ENCODE results near the gene CABLES2. TPM values are rescaled to one million over a fixed set of nuclear protein-coding genes. Genes with fewer than 3 reads are reported as not detected.

CABLES2 gene
- total and polyA plus RNA-seq, 8 donors, result 1.4 to 2.9 (median 1.9) TPM

DNA sequence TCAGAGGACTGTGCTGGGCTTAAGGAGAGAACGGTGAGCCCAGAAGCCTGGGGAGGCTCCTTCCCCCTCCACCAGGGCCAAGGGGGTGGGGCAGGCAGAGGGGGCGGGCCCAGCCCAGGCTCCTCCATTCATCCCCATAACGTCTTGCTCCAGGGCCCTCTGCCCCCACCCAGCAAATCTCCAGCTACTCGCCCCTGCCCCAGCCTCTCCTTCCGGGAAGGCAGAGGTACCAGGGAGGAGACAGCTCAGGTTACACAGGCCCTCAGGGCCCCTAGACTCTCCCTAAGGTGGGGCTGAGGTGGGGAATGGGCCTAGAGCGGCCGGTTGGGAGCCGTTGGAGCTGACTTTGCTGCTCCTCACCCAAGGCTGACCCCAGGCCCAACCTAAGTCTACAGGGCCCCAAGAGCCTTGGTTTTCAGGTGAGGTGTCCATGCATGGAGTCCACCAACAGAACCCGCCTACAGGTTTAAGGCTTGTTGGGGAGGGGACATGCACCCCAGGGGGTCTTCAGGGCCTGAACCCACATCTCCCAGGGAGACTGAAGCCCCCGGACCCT is 41.2 kb downstream of the CABLES2 start:
- Histone ChIP-seq H3K9me3 (no peaks in the 10 kb centered on the region), H3K4me3 (peak overlapping the region; percentile 63 to 94 (median 88)), H3K36me3 (no peaks in the 10 kb centered on the region), H3K27ac (peak overlapping the region; percentile 51 to 64 (median 63)), H3K27me3 (no peaks in the 10 kb centered on the region), H3K4me1 (peaks cover 21 to 29% (median 25%) of the 10 kb centered on the region in 3 donors)
- intact Hi-C loops (cut with DNase I), result no loop called here
- WGBS, 2 donors, result 15 to 19% methylated on average over 10 of the region's 10 CpGs
- no peak for FAIRE-seq
- TF ChIP-seq, protein P1, sequence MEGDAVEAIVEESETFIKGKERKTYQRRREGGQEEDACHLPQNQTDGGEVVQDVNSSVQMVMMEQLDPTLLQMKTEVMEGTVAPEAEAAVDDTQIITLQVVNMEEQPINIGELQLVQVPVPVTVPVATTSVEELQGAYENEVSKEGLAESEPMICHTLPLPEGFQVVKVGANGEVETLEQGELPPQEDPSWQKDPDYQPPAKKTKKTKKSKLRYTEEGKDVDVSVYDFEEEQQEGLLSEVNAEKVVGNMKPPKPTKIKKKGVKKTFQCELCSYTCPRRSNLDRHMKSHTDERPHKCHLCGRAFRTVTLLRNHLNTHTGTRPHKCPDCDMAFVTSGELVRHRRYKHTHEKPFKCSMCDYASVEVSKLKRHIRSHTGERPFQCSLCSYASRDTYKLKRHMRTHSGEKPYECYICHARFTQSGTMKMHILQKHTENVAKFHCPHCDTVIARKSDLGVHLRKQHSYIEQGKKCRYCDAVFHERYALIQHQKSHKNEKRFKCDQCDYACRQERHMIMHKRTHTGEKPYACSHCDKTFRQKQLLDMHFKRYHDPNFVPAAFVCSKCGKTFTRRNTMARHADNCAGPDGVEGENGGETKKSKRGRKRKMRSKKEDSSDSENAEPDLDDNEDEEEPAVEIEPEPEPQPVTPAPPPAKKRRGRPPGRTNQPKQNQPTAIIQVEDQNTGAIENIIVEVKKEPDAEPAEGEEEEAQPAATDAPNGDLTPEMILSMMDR (IDR thresholded peaks at IDR 0.05), result no peak
- peak; percentile 5 to 17 (median 12) for ATAC-seq
- DNase-seq, result peak in 5 of 6 donors; percentile 45 to 73 (median 56)

DNA sequence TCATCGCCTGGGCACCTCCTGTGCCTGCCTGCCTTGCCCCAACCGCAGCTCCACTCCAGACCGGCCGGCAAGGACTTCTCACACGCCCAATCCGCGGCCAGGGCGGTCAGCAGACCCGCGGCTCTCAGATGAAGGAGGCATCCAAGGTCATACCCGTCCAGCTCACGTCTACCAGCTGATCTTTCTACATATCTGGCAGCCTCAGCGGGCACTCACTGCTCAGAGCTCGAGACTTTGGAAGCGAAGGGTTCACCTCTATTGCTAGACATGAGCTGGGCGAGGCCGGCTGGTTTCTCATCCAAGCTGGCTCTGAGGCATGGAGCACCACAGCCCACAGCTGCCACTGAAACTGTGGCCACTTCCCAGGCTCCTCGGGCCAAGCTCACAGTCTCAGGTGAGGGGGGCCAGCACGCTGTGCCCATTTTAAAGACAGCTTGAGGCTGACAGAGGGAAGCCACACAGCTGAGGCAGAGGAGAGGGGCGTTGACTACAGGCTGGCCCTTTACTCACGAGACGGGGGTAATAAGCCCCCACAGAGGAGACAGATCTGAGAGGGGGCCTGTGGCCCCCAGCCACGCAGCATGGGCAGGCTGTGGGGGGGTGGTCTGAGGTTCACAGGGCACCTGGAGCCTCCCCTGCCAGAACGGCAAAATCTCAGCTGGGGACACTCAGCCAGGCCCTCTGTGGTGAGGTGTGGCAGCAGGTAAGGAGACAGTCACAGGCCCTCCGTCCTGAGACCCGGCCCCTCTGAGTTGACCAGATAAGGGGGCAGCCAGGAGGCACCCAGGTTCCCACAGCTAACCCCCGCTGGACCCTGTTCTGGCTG is 42.0 kb downstream of the CABLES2 start:
- WGBS, 2 donors, result 39 to 46% methylated on average over 27 of the region's 27 CpGs
- Histone ChIP-seq H3K4me3 (peak overlapping the region in 2 of 4 donors; percentile 89 to 94), H3K27me3 (no peaks in the 10 kb centered on the region), H3K9me3 (no peaks in the 10 kb centered on the region), H3K27ac (peak overlapping the region; percentile 27 to 64 (median 53)), H3K4me1 (peaks cover 21 to 29% (median 25%) of the 10 kb centered on the region in 3 donors), H3K36me3 (no peaks in the 10 kb centered on the region)
- ATAC-seq (peak in 2 of 4 donors; percentile 1), FAIRE-seq (no peak), DNase-seq (peak in 5 of 6 donors; percentile 17 to 77 (median 43))
- TF ChIP-seq, protein P1 (IDR thresholded peaks at IDR 0.05), result no peak
- intact Hi-C loops (cut with DNase I), result no loop called here

DNA sequence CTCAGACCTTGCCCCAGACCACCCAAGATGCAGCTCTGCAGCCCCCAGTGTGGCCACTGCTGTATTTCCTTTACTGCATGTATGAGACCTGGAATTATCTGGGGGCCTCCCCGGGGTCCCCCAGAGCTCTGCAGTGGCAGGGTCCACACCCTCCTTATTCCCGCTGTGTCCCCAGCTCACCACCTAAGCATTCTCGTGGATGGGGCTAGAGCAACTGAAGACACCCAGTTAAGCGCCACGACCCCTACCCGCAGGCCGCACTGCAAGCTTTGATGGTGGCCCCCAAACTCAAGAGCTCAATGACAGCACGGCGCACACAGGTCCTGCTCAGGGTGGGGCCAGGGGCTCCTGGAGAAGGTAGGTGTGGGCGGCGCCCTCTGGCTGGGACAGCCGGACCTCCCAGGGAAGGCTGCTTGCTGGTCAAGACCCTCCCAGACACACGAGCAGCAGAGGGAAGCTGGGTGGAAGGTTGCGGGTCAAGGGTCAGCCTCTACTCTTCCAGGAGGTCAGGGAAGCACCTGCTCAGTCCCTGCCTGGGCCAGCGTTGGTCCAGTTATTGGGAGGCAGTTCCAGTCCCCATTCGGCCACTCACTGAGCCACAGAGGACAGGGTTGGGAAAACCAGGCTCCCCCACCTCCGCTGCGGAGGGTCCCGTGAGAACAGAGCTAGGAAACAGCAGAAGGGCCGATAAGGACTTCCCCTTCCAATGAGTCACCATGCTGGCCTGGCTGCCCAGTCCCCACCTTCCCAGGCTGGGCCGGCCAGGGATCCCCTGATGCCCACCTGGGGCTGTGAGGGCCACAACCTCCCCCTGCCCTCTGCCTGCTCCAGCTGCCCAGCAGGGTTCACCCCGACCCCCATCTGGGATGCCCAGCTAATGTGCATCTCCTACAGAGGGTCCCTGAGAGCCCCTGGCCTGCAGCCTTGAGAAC is 42.9 kb downstream of the CABLES2 start:
- 81 to 86% methylated on average over 22 of the region's 22 CpGs for WGBS, 2 donors
- Histone ChIP-seq H3K9me3 (no peaks in the 10 kb centered on the region), H3K4me3 (peak overlapping the region in 2 of 4 donors; percentile 89 to 94), H3K36me3 (no peaks in the 10 kb centered on the region), H3K4me1 (peaks cover 21 to 26% (median 24%) of the 10 kb centered on the region in 3 donors), H3K27me3 (no peaks in the 10 kb centered on the region), H3K27ac (peak overlapping the region in 3 of 4 donors; percentile 15 to 64 (median 27))
- FAIRE-seq, result no peak
- TF ChIP-seq, protein P1 (IDR thresholded peaks at IDR 0.05), result no peak
- ATAC-seq, result no peak
- peak in 4 of 6 donors; percentile 17 to 76 (median 48) for DNase-seq
- intact Hi-C loops (cut with DNase I), result no loop called here

DNA sequence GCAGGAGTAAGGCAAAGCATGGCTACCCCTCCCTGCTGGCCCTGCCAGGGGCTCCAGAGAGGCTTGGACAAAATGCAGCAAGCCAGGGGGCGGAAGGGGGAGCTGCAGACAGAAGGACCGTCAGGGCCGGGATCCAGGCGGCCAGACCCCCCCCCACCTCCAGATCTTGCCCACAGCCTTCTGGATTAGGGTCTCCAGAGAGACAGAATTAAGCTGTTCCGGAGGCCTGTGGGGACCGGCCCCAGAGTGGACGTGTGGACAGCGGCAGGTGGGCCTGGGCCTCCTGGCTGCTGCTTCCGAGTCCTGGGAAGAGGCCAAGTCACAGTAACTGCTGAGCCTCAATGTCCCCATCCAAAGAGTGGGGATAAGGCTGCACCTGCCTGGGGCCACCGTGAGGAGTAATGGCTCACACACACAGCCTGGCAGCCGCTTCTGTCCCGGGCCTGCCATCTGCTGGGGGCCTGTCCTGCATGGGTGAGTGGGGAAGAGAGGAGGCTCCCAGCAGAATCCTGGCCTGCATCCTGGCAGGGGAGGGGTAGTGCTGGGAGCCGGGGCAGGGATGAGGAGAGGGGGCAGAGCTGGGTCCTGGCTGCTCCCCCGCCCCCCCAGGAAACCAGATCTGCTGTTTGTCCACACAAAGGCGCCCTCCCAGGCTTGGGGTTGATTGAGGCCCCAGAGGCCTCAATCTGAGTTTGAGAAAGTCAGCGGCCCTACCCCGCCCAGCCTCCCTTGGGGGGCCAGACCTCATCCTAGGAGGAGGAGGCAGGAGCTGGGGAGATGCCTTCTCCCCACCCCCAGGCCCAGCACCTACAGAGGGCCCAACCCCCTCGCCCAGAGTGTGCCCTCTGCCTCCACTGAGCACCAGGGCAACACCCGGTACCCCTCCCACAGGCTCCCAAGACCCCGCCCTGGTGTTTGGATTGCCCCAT is 43.8 kb downstream of the CABLES2 start:
- peak in 5 of 6 donors; percentile 14 to 71 (median 44) for DNase-seq
- no peak for FAIRE-seq
- intact Hi-C loops (cut with DNase I), result no loop called here
- H3K9me3 ChIP-seq, result no peaks in the 10 kb centered on the region
- TF ChIP-seq, protein P1 (IDR thresholded peaks at IDR 0.05), result no peak
- 76 to 77% methylated on average over 20 of the region's 20 CpGs for WGBS, 2 donors
- peak overlapping the region in 1 of 4 donors; percentile 22 for H3K27ac ChIP-seq
- no peaks in the 10 kb centered on the region for H3K27me3 ChIP-seq
- ATAC-seq, result no peak
- H3K4me1 ChIP-seq, result peaks cover 16 to 18% (median 17%) of the 10 kb centered on the region in 3 donors
- no peak overlapping the region for H3K4me3 ChIP-seq
- no peaks in the 10 kb centered on the region for H3K36me3 ChIP-seq

Data from pancreas (tissue), 10 donors.